DND-41 (cell line): ENCODE data around the gene GPR107.

Experiments used
- ATAC-seq: fragments of 200-7000 bp; cut with Tn5 transposase; 3 replicates; pipeline ENCODE4 v1.9.1; 2021; ENCODE audit warnings: low read depth; ENCODE audit not compliant: insufficient read depth
- DNase-seq: peaks from one replicate; pipeline ENCODE4 v3.0.0-alpha.2; 2020
- H2AFZ ChIP-seq: 2 replicates; pipeline ENCODE4 v1.6.0; 2012; ENCODE audit warnings: low read depth, low read length
- H3K27ac ChIP-seq: 2 replicates; pipeline ENCODE4 v1.5.1; 2012; ENCODE audit warnings: low read length, inconsistent platforms
- H3K27me3 ChIP-seq: fragments of 200-600 bp; sonication (generic); 2 replicates; pipeline ENCODE4 v1.6.0; 2012; ENCODE audit warnings: low read length, mild to moderate bottlenecking, inconsistent platforms; ENCODE audit not compliant: insufficient read depth, poor library complexity
- H3K36me3 ChIP-seq: 2 replicates; pipeline ENCODE4 v1.5.1; 2012; ENCODE audit warnings: low read length, inconsistent platforms; ENCODE audit not compliant: insufficient read depth
- H3K4me1 ChIP-seq: 2 replicates; pipeline ENCODE4 v1.5.1; 2012; ENCODE audit warnings: mild to moderate bottlenecking, low read length; ENCODE audit not compliant: insufficient read depth
- H3K4me2 ChIP-seq: 2 replicates; pipeline ENCODE4 v1.6.0; 2012; ENCODE audit warnings: mild to moderate bottlenecking, moderate library complexity, low read length, inconsistent platforms; ENCODE audit not compliant: insufficient read depth
- H3K4me3 ChIP-seq, 2 experiments: fragments of 200-600 bp in 1 of 2; shearing (Covaris generic) in 1 of 2; 2 replicates each; pipeline ENCODE4 v1.5.1; 2012 to 2016; ENCODE audit warnings: inconsistent platforms in 2 of 2, low read length in 2 of 2, mild to moderate bottlenecking in 2 of 2, low read depth in 1 of 2, moderate library complexity in 1 of 2
- H3K79me2 ChIP-seq: 2 replicates; pipeline ENCODE4 v1.6.0; 2012; ENCODE audit warnings: low read length, inconsistent platforms; ENCODE audit not compliant: insufficient read depth
- H3K9ac ChIP-seq: 2 replicates; pipeline ENCODE4 v1.6.0; 2012; ENCODE audit warnings: low read depth, mild to moderate bottlenecking, inconsistent platforms, low read length, moderate library complexity
- H3K9me3 ChIP-seq: 2 replicates; pipeline ENCODE4 v1.5.1; 2012; ENCODE audit warnings: low read length, moderate library complexity, mild to moderate bottlenecking, inconsistent platforms; ENCODE audit not compliant: insufficient read depth, severe bottlenecking
- H4K20me1 ChIP-seq: 2 replicates; pipeline ENCODE4 v1.6.0; 2012; ENCODE audit warnings: low read length; ENCODE audit not compliant: insufficient read depth
- CTCF ChIP-seq: IDR thresholded peaks from 2 replicates; pipeline ENCODE4 v1.5.1; 2012; ENCODE audit warnings: borderline replicate concordance, low read length, moderate library complexity, mild to moderate bottlenecking; ENCODE audit not compliant: poor library complexity, severe bottlenecking; ENCODE audit errors: extremely low read depth
- EZH2 ChIP-seq: IDR thresholded peaks from 3 replicates; pipeline ENCODE4 v1.6.1; 2012; ENCODE audit warnings: borderline replicate concordance, low read depth, mild to moderate bottlenecking, moderate library complexity, low read length, inconsistent platforms; ENCODE audit not compliant: severe bottlenecking

GPR107 gene

GRCh38 chr9:130111786-130112537 lies 58.3 kb downstream of the GPR107 start:
- Histone ChIP-seq H2AFZ (no peak overlapping the region), H3K9ac (no peak overlapping the region), H3K4me1 (no peaks in the 10 kb centered on the region), H3K27me3 (no peaks in the 10 kb centered on the region), H3K36me3 (peaks cover 46% of the 10 kb centered on the region), H3K79me2 (no peaks in the 10 kb centered on the region), H3K9me3 (no peaks in the 10 kb centered on the region), H4K20me1 (peaks cover under 1% of the 10 kb centered on the region; the same call in 1 of the 2 replicates), H3K4me3 (no peak overlapping the region), H3K4me2 (no peak overlapping the region), H3K27ac (no peak overlapping the region)
- no peak for TF ChIP-seq EZH2
- no peak for TF ChIP-seq CTCF
- ATAC-seq (no peak), DNase-seq (no peak)

GRCh38 chr9:130112538-130113151 lies 58.9 kb downstream of the GPR107 start:
- DNase-seq (no peak), ATAC-seq (no peak)
- Histone ChIP-seq H3K79me2 (no peaks in the 10 kb centered on the region), H2AFZ (no peak overlapping the region), H3K27me3 (no peaks in the 10 kb centered on the region), H3K9ac (no peak overlapping the region), H3K4me2 (no peak overlapping the region), H3K4me1 (no peaks in the 10 kb centered on the region), H3K36me3 (peaks cover 43% of the 10 kb centered on the region), H3K9me3 (no peaks in the 10 kb centered on the region), H4K20me1 (no peaks in the 10 kb centered on the region), H3K27ac (no peak overlapping the region), H3K4me3 (no peak overlapping the region)
- TF ChIP-seq CTCF (no peak), EZH2 (no peak)

- no peaks in the 10 kb centered on the region for H4K20me1 ChIP-seq
- H3K9ac ChIP-seq = no peak overlapping the region
- H3K4me2 ChIP-seq = no peak overlapping the region
- H3K27ac ChIP-seq = no peak overlapping the region
- no peak for ATAC-seq
- no peaks in the 10 kb centered on the region for H3K27me3 ChIP-seq
- no peaks in the 10 kb centered on the region for H3K4me1 ChIP-seq
- TF ChIP-seq CTCF (no peak), EZH2 (no peak)
- no peak overlapping the region for H2AFZ ChIP-seq
- H3K9me3 ChIP-seq = no peaks in the 10 kb centered on the region
- no peak for DNase-seq
- H3K79me2 ChIP-seq = no peaks in the 10 kb centered on the region
- peaks cover 46% of the 10 kb centered on the region for H3K36me3 ChIP-seq
- no peak overlapping the region for H3K4me3 ChIP-seq
These were observed 61.0 kb downstream of the GPR107 start for GRCh38 chr9:130114741-130115140.
